ENCODE measurements around the gene TTC39A. TPM values are rescaled to one million over a fixed set of nuclear protein-coding genes. Genes with fewer than 3 reads are reported as not detected.
A peak's percentile ranks its signal among the peaks of the same experiment; 100 is the strongest.

The TTC39A gene
- total and polyA plus RNA-seq, 2 of the 13 experiments (the other 11 are each of a cell fraction or from before 2014, with no cell fraction given), result 0.33 to 1.5 TPM

GRCh38 chr1:51293898-51294515, 36.4 kb downstream of the TTC39A start (continued):
- no peak for TF ChIP-seq CSRNP2 (CRISPR knock-in tag; conservative IDR thresholded peaks at IDR 0.05; ENCODE audit: low read depth)
- TF ChIP-seq NR2F2 (IDR thresholded peaks at IDR 0.05; ENCODE audit: borderline replicate concordance, low read depth), result no peak
- no peak for TF ChIP-seq GZF1 (CRISPR knock-in tag; IDR thresholded peaks at IDR 0.05)
- no peak for TF ChIP-seq AGO2 (optimal IDR thresholded peaks at IDR 0.05; ENCODE audit: low read depth, low read length)

GRCh38 chr1:51290489-51290847, 39.9 kb downstream of the TTC39A start:
- no peak for FAIRE-seq
- DNase-seq (ENCODE audit: low spot score), result no peak
- Histone ChIP-seq H3K27me3 (ENCODE audit: control insufficient read depth in 1 of 2, insufficient read depth in 2 of 2, low read length in 2 of 2) (no peaks in the 10 kb centered on the region), H4K20me1 (ENCODE audit: insufficient read depth, low read length) (no peaks in the 10 kb centered on the region), H3K79me2 (ENCODE audit: insufficient read depth, low read length) (no peaks in the 10 kb centered on the region), H3K36me3 (replicated peaks in 1 of 2; ENCODE audit: control insufficient read depth in 1 of 2, insufficient read depth in 2 of 2, low read length in 2 of 2) (no peaks in the 10 kb centered on the region), H3K9me3 (ENCODE audit: low read length) (no peaks in the 10 kb centered on the region), H2AFZ (ENCODE audit: low read length) (no peak overlapping the region), H3K4me3 (replicated peaks in 1 of 3; ENCODE audit: insufficient read depth in 1 of 3, low read depth in 2 of 3, low read length in 3 of 3) (no peak overlapping the region), H3K9ac (ENCODE audit: insufficient read depth, low read depth, low read length) (no peak overlapping the region), H3K27ac (ENCODE audit: extremely low read length, insufficient read depth, low read length) (no peak overlapping the region), H3K4me2 (ENCODE audit: low read depth, low read length) (no peak overlapping the region), H3K4me1 (ENCODE audit: insufficient read depth, low read length) (peaks cover 20% of the 10 kb centered on the region)
- intact Hi-C loops (cut with micrococcal nuclease; ENCODE audit: unreplicated experiment), result no loop called here
- WGBS (ENCODE audit: low lambda C conversion rate), result 100% methylated on average over 3 of the region's 5 CpGs
- in situ Hi-C loops (cut with HindIII; ENCODE audit: extremely low pct_ligation_motif_present, low pct_unique_long_range_greater_than_20kb), result no loop called here
- TF ChIP-seq NFYB (CRISPR knock-in tag; IDR thresholded peaks at IDR 0.05) (no peak), ZNF629 (CRISPR knock-in tag; conservative IDR thresholded peaks at IDR 0.05) (peak; percentile 76)
- no peak for ATAC-seq
- no TSS peak for BruUV-seq (replicated peaks)
- POLR2A ChIA-PET, result no interaction called here
- CTCF ChIA-PET (ENCODE audit: low intra/inter-chr PET ratio, low total read pairs), result no interaction called here
